Effector memory CD8-positive, alpha-beta T cell (primary cell): ENCODE measurements around the gene TDRD7.

Source experiments
- ATAC-seq: fragments of 150-1000 bp; cut with Tn5 transposase; replicated peaks from 2 replicates; pipeline ENCODE4 v1.10.0; 2021; ENCODE audit warnings: mild to moderate bottlenecking, moderate library complexity
- DNase-seq, 3 experiments: peaks; one replicate each; pipeline ENCODE4 v3.0.0; 2021
- H3K27ac Mint-ChIP-seq, 2 donors: one replicate each; pipeline ENCODE4 v1.8.0; 2022; ENCODE audit warnings: mild to moderate bottlenecking in 2 of 2, mixed read lengths in 2 of 2, moderate library complexity in 2 of 2
- H3K27me3 Mint-ChIP-seq, 2 donors: one replicate each; pipeline ENCODE4 v1.8.0; 2022; ENCODE audit warnings: mixed read lengths in 2 of 2
- H3K36me3 Mint-ChIP-seq: one replicate; pipeline ENCODE4 v1.8.0; 2022; ENCODE audit warnings: mild to moderate bottlenecking, moderate library complexity, mixed read lengths; ENCODE audit not compliant: insufficient read depth
- H3K4me1 Mint-ChIP-seq, 2 donors: one replicate each; pipeline ENCODE4 v1.8.0; 2022; ENCODE audit warnings: low read depth in 2 of 2, mixed read lengths in 2 of 2
- H3K4me3 Mint-ChIP-seq, 2 donors: one replicate each; pipeline ENCODE4 v1.8.0; 2022; ENCODE audit warnings: mild to moderate bottlenecking in 2 of 2, mixed read lengths in 2 of 2, moderate library complexity in 2 of 2
- H3K9me3 Mint-ChIP-seq, 2 donors: one replicate each; pipeline ENCODE4 v1.8.0; 2022; ENCODE audit warnings: mixed read lengths in 2 of 2

The TDRD7 gene

DNA sequence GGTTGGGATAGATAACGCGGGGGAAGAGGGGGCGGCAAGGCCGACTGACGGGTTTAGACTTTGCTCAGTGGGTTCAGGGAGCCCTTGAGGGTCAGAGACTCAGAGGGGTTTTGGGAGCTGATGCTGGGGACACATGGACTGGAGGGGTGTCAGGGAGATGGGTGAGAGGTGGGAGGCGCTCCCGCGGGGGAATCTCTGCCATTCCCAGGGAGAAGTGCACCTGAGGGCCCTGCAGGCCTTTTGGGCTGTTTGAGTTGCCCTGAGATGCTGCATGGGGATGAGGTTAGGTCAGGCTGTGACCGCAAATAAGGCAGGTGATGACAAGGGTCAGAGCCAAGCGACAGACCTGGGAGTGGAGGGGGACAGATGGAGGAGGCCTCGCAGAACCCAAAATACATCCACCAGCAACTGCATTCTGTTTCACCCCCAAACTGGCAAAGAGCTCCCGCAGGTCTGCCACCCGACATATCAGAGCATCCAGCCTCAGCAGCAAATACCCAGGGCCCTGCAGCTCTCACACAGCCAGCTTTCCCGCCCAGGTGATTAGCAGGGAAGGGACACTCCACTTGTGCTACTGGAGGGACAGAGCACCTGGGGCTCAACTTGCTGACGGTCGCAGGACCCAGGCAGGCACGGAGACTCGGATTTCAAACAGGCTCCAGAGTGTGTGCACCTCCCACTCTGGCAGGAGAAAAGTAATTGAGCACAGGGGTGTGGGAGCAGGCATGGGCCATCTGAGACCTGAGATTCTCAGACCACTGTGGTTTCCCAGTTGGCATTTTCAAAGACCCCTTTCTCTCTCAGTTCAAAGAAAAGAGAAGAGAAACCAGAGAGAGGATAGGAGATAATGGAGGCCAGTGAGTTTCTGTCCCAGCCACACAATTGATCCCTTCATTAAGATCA lies 116.0 kb downstream of the TDRD7 start:
- no peaks in the 10 kb centered on the region for H3K4me1 Mint-ChIP-seq
- H3K27me3 Mint-ChIP-seq = peaks cover 14 to 22% of the 10 kb centered on the region in 2 donors
- no peak for DNase-seq
- H3K27ac Mint-ChIP-seq = no peak overlapping the region
- no peaks in the 10 kb centered on the region for H3K36me3 Mint-ChIP-seq
- no peaks in the 10 kb centered on the region for H3K9me3 Mint-ChIP-seq
- H3K4me3 Mint-ChIP-seq = no peak overlapping the region
- no peak for ATAC-seq

DNA sequence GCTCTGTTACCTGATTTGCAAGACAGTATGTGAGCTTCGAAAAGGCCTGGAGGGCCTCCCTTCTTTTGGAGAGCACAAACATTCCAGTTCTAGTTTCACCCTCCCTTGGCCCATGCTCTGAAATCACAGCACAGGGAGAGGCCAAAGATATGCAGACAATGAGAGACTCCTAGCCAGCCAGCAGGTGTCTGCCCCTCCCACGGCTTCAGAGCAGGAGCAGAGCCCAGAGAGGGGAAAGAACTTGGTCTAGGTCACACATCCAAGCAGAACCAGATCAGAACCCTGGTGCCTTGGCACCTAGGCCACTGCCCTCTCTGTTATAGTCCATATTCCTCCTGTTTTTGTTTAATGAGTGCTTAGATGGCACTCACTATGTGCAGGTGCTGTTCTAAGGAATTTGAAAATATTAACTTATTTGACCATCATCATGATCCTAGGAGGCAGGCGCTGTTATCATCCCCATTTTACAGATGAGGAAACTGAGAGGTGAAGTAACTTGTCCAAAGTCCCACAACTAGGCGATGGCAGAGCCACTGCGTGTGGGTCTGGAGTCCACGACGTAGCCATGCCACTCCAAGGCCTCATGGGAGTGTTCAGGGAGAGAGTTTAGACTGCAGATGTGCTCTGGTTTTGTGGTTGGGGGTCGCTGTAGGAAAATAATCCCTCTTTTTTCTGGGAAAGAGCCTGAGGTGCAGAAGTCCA lies 116.8 kb downstream of the TDRD7 start:
- no peaks in the 10 kb centered on the region for H3K9me3 Mint-ChIP-seq
- H3K27me3 Mint-ChIP-seq = peaks cover 14 to 22% of the 10 kb centered on the region in 2 donors
- no peak overlapping the region for H3K27ac Mint-ChIP-seq
- ATAC-seq = no peak
- DNase-seq = no peak
- no peak overlapping the region for H3K4me3 Mint-ChIP-seq
- no peaks in the 10 kb centered on the region for H3K36me3 Mint-ChIP-seq
- no peaks in the 10 kb centered on the region for H3K4me1 Mint-ChIP-seq

DNA sequence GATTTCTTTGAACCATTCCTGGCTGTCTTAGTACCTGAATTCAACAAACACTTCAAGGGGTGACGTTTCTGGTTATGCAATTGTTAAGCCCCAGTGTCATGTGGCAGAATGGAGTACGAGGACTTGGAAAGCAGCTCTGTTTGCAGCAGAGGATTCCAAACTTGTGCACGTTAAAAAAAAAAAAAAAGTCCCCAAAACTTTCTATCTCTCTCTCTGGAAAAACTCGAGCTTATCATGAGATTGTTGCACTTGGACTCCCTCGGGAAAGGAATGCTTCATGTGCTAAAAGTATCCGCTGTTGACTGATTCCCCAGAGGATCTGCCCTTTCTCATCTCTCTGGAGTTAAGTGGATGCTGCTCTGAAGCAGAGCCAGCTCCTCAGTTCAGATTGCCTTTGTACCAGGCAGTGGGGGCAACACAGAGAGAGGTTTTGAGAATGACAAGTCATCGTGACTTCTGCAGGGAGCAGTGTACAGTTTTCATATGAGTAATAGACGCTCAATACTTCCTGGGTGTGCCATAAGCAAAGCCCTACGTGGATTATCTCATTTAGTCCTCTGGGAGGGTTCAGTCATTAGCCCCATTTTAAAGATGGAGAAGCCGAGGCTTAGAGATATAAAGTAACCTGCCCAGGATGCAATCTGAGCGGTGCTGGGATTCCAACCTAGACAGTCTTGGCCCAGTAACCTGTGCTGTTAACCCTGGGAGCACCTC lies 117.6 kb downstream of the TDRD7 start:
- no peak for DNase-seq
- Mint-ChIP-seq H3K4me1 (no peaks in the 10 kb centered on the region), H3K4me3 (no peak overlapping the region), H3K27ac (no peak overlapping the region), H3K27me3 (peaks cover 15 to 25% of the 10 kb centered on the region in 2 donors), H3K9me3 (no peaks in the 10 kb centered on the region), H3K36me3 (no peaks in the 10 kb centered on the region)
- no peak for ATAC-seq

DNA sequence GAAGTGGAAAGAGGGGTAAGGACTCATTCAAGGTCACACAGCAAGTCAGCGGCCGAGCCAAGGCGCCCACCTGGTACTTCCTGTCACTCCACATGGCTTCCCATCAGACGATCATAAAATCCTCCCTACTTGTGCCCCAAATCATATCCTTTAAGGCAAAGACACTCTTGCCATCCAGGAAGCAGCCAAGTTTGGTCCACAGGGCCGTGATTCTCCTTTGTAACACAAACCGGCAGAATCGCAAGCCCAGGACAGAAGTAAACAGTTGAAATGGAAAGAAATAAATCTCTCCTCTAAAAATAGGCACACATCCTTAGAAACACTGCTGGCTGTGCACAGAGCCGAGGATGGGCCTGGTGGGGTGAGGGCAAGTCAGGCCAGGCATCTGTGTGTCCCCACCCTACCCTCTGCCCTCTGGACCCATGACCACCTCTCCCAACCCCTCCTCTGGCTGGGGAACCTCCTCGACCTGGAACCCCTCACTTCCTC lies 120.0 kb downstream of the TDRD7 start:
- no peak overlapping the region for H3K27ac Mint-ChIP-seq
- H3K4me1 Mint-ChIP-seq = no peaks in the 10 kb centered on the region
- H3K27me3 Mint-ChIP-seq = peaks cover 28 to 44% of the 10 kb centered on the region in 2 donors
- H3K9me3 Mint-ChIP-seq = no peaks in the 10 kb centered on the region
- ATAC-seq = no peak
- H3K4me3 Mint-ChIP-seq = no peak overlapping the region
- DNase-seq = no peak
- no peaks in the 10 kb centered on the region for H3K36me3 Mint-ChIP-seq

DNA sequence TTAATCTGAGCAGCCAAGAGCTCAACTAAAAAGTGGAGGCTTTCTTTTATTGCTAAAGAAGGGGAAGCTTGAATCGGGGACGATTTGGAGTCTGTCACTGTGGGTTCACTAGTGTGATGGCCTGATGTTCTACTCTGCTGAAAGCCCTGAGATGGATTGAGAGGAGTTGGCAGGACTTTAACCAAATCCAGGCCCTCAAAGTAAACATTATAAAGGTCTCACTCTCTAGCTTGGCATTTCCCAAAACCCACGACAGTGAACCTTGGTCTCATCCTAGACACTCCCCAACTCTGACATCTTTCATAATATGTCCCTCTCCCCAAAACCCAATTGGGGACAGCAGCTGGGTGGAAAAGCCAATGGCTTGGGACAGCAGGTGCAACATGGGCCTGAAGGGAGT lies 122.3 kb downstream of the TDRD7 start:
- no peak for ATAC-seq
- no peaks in the 10 kb centered on the region for H3K36me3 Mint-ChIP-seq
- DNase-seq = no peak

DNA sequence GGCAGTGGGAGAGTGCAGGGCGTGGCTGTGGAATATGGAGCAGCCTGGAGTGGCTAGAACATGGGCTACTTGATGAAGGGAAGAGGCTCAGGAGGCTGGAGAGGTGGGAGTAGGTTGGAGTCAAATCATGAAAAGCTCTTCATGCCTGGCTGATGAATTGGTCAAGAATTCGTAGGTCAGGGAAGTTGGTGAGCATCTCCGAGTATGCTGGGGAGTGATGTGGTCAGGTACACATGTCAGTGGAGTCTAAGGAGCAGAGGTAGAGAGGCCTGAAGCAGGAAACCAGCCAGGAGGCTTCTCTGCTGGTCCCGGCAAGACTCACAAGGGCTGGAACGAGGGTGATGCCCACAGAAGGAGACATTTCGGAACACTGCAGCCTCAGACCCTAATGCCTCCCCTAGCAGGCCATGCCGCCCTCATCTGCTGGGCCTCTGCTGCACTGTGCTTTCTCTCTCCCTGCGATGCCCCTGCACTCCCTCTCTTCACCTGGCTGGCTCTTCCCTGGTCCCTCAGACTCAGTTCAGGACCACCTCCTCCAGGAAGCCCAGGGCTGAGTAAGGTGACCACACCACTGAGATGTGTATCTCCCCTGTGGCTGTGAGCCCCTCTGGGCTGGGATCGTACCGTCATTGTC lies 123.2 kb downstream of the TDRD7 start:
- Mint-ChIP-seq H3K4me1 (no peaks in the 10 kb centered on the region), H3K27ac (no peak overlapping the region), H3K4me3 (no peak overlapping the region), H3K9me3 (no peaks in the 10 kb centered on the region), H3K27me3 (peaks cover 21 to 44% of the 10 kb centered on the region in 2 donors), H3K36me3 (no peaks in the 10 kb centered on the region)
- DNase-seq (no peak), ATAC-seq (no peak)

More for the DNA sequence above, 122.3 kb downstream of the TDRD7 start:
- Mint-ChIP-seq H3K4me3 (no peak overlapping the region), H3K9me3 (no peaks in the 10 kb centered on the region), H3K4me1 (no peaks in the 10 kb centered on the region), H3K27ac (no peak overlapping the region), H3K27me3 (peaks cover 24 to 42% of the 10 kb centered on the region in 2 donors)

DNA sequence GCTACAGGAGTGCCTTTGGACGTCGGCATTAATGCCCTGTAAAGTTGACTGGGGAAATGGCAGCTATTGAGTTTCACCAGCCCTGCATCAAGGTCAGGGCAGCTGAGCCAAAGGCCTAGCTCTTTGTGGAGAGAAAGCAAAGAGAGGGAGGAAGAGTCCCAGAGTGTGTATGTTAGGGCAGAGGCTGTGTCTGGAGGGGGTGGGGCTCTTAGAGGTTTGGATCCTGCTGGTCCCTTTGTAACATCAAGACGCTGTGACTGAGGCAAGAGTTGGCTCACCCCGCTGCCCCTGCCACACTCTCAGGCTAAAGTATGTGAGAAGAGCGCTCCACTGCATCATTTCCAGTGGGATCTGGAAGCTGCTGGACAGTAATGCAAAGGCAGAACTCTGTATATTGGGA lies 123.9 kb downstream of the TDRD7 start:
- Mint-ChIP-seq H3K36me3 (no peaks in the 10 kb centered on the region), H3K9me3 (no peaks in the 10 kb centered on the region), H3K27me3 (peaks cover 20 to 44% of the 10 kb centered on the region in 2 donors), H3K4me1 (no peaks in the 10 kb centered on the region), H3K27ac (no peak overlapping the region), H3K4me3 (no peak overlapping the region)
- DNase-seq = no peak
- no peak for ATAC-seq

DNA sequence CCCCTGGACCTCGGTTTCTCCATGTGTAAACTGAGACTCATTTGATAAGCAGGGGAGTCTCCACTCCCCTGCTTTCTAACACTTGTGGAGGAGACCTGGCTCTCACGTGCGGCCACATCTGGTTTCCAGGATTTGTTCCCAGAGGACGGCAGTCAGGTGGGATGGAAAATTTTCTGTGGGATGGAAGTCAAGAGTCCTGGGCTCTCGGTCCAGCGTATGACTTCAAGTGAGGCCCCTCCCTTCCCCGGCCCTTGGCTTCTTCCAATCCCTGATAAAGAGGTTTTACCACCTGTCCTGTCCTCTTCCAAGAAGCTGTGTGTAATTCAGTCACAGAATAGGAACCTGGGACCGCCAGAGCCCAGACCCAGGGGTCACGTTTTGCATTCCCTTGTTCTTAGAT lies 124.6 kb downstream of the TDRD7 start:
- Mint-ChIP-seq H3K27ac (no peak overlapping the region), H3K9me3 (no peaks in the 10 kb centered on the region), H3K4me3 (no peak overlapping the region), H3K36me3 (no peaks in the 10 kb centered on the region), H3K4me1 (no peaks in the 10 kb centered on the region), H3K27me3 (peaks cover 20 to 44% of the 10 kb centered on the region in 2 donors)
- ATAC-seq (no peak), DNase-seq (no peak)

DNA sequence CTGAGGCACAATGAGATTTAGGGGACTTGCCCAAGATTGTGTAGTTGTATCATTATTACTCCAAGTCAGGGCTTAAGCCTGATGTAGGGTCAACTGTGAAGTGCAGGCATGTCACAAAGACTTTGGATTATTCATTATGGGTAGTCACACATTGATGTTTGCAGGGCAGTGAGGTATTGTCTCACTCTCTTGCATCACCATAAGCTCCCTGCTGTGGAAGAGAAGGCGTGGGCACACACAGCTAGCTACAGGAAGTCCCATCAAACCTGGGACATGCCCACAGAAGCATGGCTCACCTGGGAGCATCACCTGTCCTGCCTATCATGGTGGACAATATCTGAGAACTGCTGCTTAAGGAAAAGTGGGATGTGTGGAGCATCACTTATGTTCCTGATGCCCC lies 131.7 kb downstream of the TDRD7 start:
- H3K4me3 Mint-ChIP-seq = no peak overlapping the region
- DNase-seq (no peak), ATAC-seq (no peak)
- no peaks in the 10 kb centered on the region for H3K4me1 Mint-ChIP-seq
- no peak overlapping the region for H3K27ac Mint-ChIP-seq
- no peaks in the 10 kb centered on the region for H3K9me3 Mint-ChIP-seq
- no peaks in the 10 kb centered on the region for H3K36me3 Mint-ChIP-seq
- H3K27me3 Mint-ChIP-seq = peaks cover 11 to 28% of the 10 kb centered on the region in 2 donors

DNA sequence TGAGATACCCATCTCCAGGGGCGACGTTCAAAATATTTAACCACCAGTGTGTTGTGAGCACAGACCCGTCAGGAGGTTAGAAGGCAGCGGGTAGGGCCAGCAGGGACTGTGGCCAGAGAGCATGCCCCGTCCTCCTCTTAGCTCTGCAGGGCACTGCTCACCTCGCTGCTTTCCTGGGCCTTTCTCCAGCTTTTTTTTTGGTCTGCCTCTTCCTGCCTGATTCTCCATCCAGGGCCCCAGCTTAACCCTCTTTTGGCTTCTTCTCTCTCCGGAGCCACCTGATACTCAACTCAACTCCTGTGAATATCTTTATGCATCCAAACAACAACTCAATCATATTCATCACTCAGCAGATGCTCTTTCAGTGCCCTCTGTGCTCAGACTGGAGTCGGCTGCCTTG lies 133.6 kb downstream of the TDRD7 start:
- H3K4me1 Mint-ChIP-seq = no peaks in the 10 kb centered on the region
- no peaks in the 10 kb centered on the region for H3K36me3 Mint-ChIP-seq
- no peak overlapping the region for H3K27ac Mint-ChIP-seq
- H3K27me3 Mint-ChIP-seq = peaks cover 20 to 32% of the 10 kb centered on the region in 2 donors
- no peak overlapping the region for H3K4me3 Mint-ChIP-seq
- ATAC-seq = no peak
- no peak for DNase-seq
- H3K9me3 Mint-ChIP-seq = no peaks in the 10 kb centered on the region
